IPS-18c (cell line): ENCODE data around the gene RPGR.

Experiments
- H3K4me3 ChIP-seq: 2 replicates; pipeline ENCODE4 v1.7.0; 2013; ENCODE audit warnings: low read depth, mild to moderate bottlenecking, low read length, moderate library complexity; ENCODE audit not compliant: insufficient read depth
- H3K9me3 ChIP-seq: one replicate; pipeline ENCODE4 v1.6.1; 2013; ENCODE audit warnings: mild to moderate bottlenecking, low read length, moderate library complexity; ENCODE audit not compliant: control insufficient read depth, insufficient read depth

The RPGR gene

GRCh38 chrX:38278682-38279081 lies 48.6 kb downstream of the RPGR start:
- Histone ChIP-seq H3K9me3 (no peaks in the 10 kb centered on the region), H3K4me3 (no peak overlapping the region)

- Histone ChIP-seq H3K9me3 (no peaks in the 10 kb centered on the region), H3K4me3 (no peak overlapping the region)
Observed at GRCh38 chrX:38277802-38278201, 49.5 kb downstream of the RPGR start.

GRCh38 chrX:38277136-38277535 lies 50.2 kb downstream of the RPGR start:
- H3K4me3 ChIP-seq, result no peak overlapping the region

GRCh38 chrX:38276089-38276488 lies 51.2 kb downstream of the RPGR start:
- Histone ChIP-seq H3K4me3 (no peak overlapping the region), H3K9me3 (no peaks in the 10 kb centered on the region)

More at GRCh38 chrX:38277136-38277535, 50.2 kb downstream of the RPGR start:
- no peaks in the 10 kb centered on the region for H3K9me3 ChIP-seq

GRCh38 chrX:38275615-38276014 lies 51.7 kb downstream of the RPGR start:
- Histone ChIP-seq H3K4me3 (no peak overlapping the region), H3K9me3 (peaks cover 2% of the 10 kb centered on the region)

- H3K4me3 ChIP-seq, result no peak overlapping the region
- peaks cover 3% of the 10 kb centered on the region for H3K9me3 ChIP-seq
Observed at GRCh38 chrX:38273453-38273852, 53.9 kb downstream of the RPGR start.

- Histone ChIP-seq H3K4me3 (no peak overlapping the region), H3K9me3 (peaks cover 3% of the 10 kb centered on the region)
Observed at GRCh38 chrX:38271154-38271716, 56.1 kb downstream of the RPGR start.

- H3K4me3 ChIP-seq, result no peak overlapping the region
Observed at GRCh38 chrX:38268011-38268410, 59.3 kb downstream of the RPGR start.

GRCh38 chrX:38262715-38263620 lies 64.3 kb downstream of the RPGR start:
- peaks cover 3% of the 10 kb centered on the region for H3K9me3 ChIP-seq
- no peak overlapping the region for H3K4me3 ChIP-seq

More at GRCh38 chrX:38268011-38268410, 59.3 kb downstream of the RPGR start:
- peaks cover 6% of the 10 kb centered on the region for H3K9me3 ChIP-seq

- Histone ChIP-seq H3K9me3 (peaks cover 5% of the 10 kb centered on the region), H3K4me3 (no peak overlapping the region)
Observed at GRCh38 chrX:38260231-38260630, 67.1 kb downstream of the RPGR start.

GRCh38 chrX:38256019-38256418 lies 71.3 kb downstream of the RPGR start:
- peaks cover 2% of the 10 kb centered on the region for H3K9me3 ChIP-seq
- H3K4me3 ChIP-seq, result no peak overlapping the region

- H3K4me3 ChIP-seq, result no peak overlapping the region
- H3K9me3 ChIP-seq, result no peaks in the 10 kb centered on the region
Observed at GRCh38 chrX:38249965-38250364, 77.3 kb downstream of the RPGR start.

- no peak overlapping the region for H3K4me3 ChIP-seq
- H3K9me3 ChIP-seq, result no peaks in the 10 kb centered on the region
Observed at GRCh38 chrX:38247051-38247450, 80.3 kb downstream of the RPGR start.

GRCh38 chrX:38240541-38240940 lies 86.8 kb downstream of the RPGR start:
- H3K9me3 ChIP-seq, result no peaks in the 10 kb centered on the region
- H3K4me3 ChIP-seq, result no peak overlapping the region

GRCh38 chrX:38236901-38237615 lies 90.3 kb downstream of the RPGR start:
- H3K4me3 ChIP-seq, result no peak overlapping the region
- no peaks in the 10 kb centered on the region for H3K9me3 ChIP-seq

- H3K9me3 ChIP-seq, result peaks cover 2% of the 10 kb centered on the region
- no peak overlapping the region for H3K4me3 ChIP-seq
Observed at GRCh38 chrX:38233891-38234667, 93.2 kb downstream of the RPGR start.

- H3K4me3 ChIP-seq, result no peak overlapping the region
- peaks cover 2% of the 10 kb centered on the region for H3K9me3 ChIP-seq
Observed at GRCh38 chrX:38232079-38232686, 95.1 kb downstream of the RPGR start.
